ENCODE data around the gene MAGOH.
A peak's percentile ranks its signal among the peaks of the same experiment; 100 is the strongest.
"Not testable (repeated sequence)": the region's sequence is repeated elsewhere in the genome, so short reads cannot be mapped to it uniquely, and the experiment has no call there.

The MAGOH gene

DNA sequence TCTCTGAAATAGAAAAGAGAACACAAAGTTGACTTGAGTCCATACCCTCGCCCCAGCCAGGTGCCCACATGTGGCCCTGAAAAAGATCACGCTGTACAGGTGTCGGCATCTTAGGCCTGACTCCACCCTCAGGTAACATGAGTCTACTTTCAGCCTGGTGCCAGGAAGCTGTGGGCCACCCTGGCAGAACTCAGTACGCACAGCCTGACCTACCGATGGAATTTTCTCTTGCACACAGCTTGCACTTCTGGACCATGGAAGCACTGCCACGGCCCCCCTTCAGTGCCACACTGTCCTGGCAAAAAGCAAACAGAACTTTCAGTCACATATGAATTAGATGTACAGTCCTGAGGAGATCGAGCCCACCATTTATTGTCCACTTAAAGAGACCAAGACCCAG is 20.1 kb downstream of the MAGOH start:
- Mint-ChIP-seq H3K4me3 (peak overlapping the region; percentile 52), H3K27me3 (no peaks in the 10 kb centered on the region), H3K9me3 (ENCODE audit: low read depth) (no peaks in the 10 kb centered on the region), H3K27ac (peak overlapping the region; percentile 96), H3K4me1 (ENCODE audit: low read depth) (peaks cover 15% of the 10 kb centered on the region), H3K36me3 (no peaks in the 10 kb centered on the region)

DNA sequence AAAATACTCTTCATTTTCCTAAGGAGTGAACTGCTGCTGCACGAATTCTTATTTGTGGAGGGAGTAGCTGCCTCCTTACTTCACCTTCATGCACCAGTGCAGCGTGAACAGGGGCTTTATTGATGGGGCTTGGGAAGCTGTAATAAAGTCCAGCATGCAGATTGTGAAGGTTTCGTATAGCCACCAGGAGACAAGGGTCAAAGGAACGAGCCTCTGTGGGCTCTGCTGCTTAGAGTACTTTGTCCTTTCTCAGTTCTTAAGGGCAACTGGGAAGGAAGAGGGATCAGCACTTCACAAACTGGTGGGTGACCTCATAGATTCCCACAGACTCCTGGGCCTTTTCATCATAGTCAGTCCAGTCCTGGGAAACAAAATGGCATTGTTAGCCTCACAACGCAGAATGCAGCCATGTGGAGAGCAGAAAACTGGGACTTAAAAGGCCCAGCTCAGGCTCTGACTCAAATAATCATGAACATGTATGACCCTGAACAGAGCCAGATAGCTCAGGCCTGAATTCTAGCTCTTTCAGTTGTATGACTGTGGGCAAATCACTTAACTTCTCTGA is 23.9 kb downstream of the MAGOH start:
- H3K27me3 Mint-ChIP-seq, result no peaks in the 10 kb centered on the region
- H3K36me3 Mint-ChIP-seq, result peaks cover 2% of the 10 kb centered on the region
- H3K9me3 Mint-ChIP-seq (ENCODE audit: low read depth), result no peaks in the 10 kb centered on the region
- H3K27ac Mint-ChIP-seq, result no peak overlapping the region
- no peak overlapping the region for H3K4me3 Mint-ChIP-seq
- peaks cover 12% of the 10 kb centered on the region for H3K4me1 Mint-ChIP-seq (ENCODE audit: low read depth)

DNA sequence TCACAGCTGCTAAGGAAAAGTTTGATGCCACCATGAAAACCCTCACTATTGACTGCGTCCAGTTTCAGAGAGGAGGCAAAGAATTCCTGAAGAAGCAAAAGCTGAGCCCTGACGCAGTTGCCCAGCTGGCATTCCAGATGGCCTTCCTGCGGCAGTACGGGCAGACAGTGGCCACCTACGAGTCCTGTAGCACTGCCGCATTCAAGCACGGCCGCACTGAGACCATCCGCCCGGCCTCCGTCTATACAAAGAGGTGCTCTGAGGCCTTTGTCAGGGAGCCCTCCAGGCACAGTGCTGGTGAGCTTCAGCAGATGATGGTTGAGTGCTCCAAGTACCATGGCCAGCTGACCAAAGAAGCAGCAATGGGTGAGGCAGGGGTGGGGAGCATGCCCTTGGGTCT is 27.4 kb downstream of the MAGOH start:
- H3K27ac Mint-ChIP-seq, result no peak overlapping the region
- H3K9me3 Mint-ChIP-seq (ENCODE audit: low read depth), result no peaks in the 10 kb centered on the region
- no peaks in the 10 kb centered on the region for H3K4me1 Mint-ChIP-seq (ENCODE audit: low read depth)
- no peak overlapping the region for H3K4me3 Mint-ChIP-seq
- H3K27me3 Mint-ChIP-seq, result no peaks in the 10 kb centered on the region
- H3K36me3 Mint-ChIP-seq, result peaks cover 16% of the 10 kb centered on the region

DNA sequence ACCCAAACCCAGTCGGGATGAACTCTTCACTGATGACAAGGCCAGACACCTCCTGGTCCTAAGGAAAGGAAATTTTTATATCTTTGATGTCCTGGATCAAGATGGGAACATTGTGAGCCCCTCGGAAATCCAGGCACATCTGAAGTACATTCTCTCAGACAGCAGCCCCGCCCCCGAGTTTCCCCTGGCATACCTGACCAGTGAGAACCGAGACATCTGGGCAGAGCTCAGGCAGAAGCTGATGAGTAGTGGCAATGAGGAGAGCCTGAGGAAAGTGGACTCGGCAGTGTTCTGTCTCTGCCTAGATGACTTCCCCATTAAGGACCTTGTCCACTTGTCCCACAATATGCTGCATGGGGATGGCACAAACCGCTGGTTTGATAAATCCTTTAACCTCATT is 28.0 kb downstream of the MAGOH start:
- Mint-ChIP-seq H3K36me3 (peaks cover 17% of the 10 kb centered on the region), H3K9me3 (ENCODE audit: low read depth) (no peaks in the 10 kb centered on the region), H3K27me3 (no peaks in the 10 kb centered on the region), H3K4me1 (ENCODE audit: low read depth) (no peaks in the 10 kb centered on the region), H3K27ac (no peak overlapping the region), H3K4me3 (no peak overlapping the region)

DNA sequence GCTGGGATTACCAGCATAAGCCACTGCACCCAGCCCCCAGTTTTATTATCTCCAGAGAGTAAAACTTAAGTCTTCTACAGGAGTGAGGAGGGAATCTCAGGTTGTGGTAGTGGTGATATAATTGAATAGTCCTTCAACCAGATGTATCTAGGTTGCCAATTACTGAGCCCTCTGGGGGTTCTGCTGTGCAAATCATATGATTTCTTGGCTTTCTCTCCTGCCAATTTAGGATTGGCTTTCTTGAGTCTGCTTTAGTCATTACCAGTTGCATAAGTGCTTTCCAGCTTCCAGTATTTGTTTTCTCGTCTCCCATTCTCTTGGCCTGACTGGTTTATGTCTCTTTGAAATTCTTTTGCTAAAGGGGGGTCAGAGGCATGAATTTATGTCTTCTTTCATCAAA is 30.6 kb downstream of the MAGOH start:
- peaks cover 4% of the 10 kb centered on the region for H3K9me3 Mint-ChIP-seq (ENCODE audit: low read depth)
- H3K4me1 Mint-ChIP-seq (ENCODE audit: low read depth), result peaks cover 3% of the 10 kb centered on the region
- peaks cover 41% of the 10 kb centered on the region for H3K36me3 Mint-ChIP-seq
- no peak overlapping the region for H3K27ac Mint-ChIP-seq
- no peak overlapping the region for H3K4me3 Mint-ChIP-seq
- no peaks in the 10 kb centered on the region for H3K27me3 Mint-ChIP-seq

DNA sequence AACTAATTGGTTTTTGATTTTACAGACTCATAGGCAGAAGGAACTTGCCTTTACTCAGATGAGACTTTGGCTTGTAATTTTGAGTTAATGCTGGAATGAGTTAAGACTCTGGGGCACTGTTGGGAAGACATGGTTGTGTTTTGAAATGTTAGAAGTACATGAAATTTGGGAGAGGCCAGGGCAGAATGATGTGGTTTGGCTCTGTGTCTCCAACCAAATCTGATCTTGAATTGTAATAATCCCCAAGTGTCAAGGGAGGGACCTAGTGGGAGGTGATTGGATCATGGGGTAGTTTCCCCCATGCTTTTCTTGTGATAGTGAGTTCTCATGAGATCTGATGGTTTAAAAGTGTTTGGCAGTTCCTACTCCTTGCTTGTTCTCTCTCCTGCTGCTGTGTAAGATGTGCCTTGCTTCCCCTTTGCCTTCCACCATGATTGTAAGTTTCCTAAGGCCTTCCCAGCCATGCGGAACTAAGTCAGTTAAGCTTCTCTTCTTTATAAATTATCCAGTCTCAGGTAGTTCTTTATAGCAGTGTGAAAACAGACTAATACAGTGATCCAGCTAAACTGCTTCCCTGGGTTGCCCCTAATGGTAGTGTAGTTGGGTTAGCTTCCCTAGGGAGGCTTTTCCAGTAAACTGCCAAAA is 31.5 kb downstream of the MAGOH start:
- H3K4me1 Mint-ChIP-seq (ENCODE audit: low read depth), result peaks cover 3% of the 10 kb centered on the region
- H3K9me3 Mint-ChIP-seq (ENCODE audit: low read depth), result peaks cover 4% of the 10 kb centered on the region
- H3K4me3 Mint-ChIP-seq, result no peak overlapping the region
- H3K36me3 Mint-ChIP-seq, result peaks cover 43% of the 10 kb centered on the region
- no peaks in the 10 kb centered on the region for H3K27me3 Mint-ChIP-seq
- no peak overlapping the region for H3K27ac Mint-ChIP-seq

DNA sequence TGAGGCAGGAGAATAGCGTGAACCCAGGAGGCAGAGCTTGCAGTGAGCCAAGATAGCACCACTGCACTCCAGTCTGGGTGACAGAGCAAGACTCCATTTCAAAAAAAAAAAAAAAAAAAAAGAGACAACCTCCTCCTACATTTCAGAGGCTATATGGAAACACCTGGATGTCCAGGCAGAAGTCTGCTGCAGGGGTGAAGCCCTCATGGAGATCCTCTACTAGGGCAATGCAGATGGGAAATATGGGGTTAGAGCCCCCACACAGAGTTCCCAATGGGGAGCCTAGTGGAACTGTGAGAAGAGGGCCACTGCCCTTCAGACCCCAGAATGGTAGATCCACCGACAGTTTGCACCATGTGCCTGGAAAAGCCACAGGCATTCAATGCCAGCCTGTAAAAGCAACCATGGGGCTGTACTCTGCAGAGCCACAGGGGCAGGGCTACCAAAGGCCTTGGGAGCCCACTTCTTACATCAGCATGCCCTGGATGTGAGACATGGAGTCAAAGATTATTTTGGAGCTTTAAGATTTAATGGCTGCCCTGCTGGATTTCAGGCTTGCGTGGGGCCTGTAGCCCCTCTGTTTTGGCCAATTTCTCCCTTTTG is 32.1 kb downstream of the MAGOH start:
- not testable (repeated sequence) for H3K9me3 Mint-ChIP-seq (ENCODE audit: low read depth); H3K27me3 Mint-ChIP-seq; H3K4me1 Mint-ChIP-seq (ENCODE audit: low read depth); H3K4me3 Mint-ChIP-seq; H3K27ac Mint-ChIP-seq
- H3K36me3 Mint-ChIP-seq, result peaks cover 43% of the 10 kb centered on the region

DNA sequence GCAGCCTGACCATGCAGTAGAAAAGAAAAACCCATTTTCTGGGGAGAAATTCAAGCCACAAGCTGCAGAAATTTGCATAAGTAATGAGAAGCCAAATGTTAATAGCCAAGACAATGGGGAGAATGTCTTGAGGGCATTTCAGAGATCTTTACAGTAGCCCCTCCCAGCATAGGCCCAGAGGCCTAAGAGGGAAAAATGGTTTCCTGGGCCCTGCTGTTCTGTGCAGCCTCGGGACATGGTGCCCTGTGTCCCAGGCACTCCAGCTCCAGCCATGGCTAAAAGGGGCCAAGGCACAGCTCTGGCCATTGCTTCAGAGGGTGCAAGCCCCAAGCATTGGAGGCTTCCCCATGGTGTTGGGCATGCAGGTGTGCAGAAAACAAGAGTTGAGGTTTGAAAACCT is 32.8 kb downstream of the MAGOH start:
- H3K9me3 Mint-ChIP-seq (ENCODE audit: low read depth); H3K27ac Mint-ChIP-seq; H3K4me1 Mint-ChIP-seq (ENCODE audit: low read depth); H3K4me3 Mint-ChIP-seq; H3K27me3 Mint-ChIP-seq: not testable (repeated sequence)
- H3K36me3 Mint-ChIP-seq, result peaks cover 43% of the 10 kb centered on the region

DNA sequence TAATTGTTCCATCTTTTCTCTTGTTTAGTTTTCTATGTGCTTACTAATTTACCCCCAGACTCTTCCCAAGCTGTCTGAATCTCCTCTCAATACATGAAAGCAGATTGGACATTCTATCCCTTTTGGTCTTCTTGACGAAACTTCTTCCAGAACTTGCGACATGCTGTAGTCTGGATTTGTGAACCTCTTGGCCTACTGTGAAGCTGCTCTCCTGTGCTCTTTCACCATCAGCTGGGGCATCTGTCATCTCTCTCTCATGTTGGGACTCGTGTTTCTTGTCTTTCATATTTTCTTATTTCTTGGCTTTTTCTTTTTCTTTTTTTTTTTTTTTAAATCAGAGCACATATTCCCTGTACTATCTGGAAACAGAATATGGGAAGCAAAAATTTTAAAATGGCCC is 34.9 kb downstream of the MAGOH start:
- Mint-ChIP-seq H3K27ac (no peak overlapping the region), H3K36me3 (peaks cover 41% of the 10 kb centered on the region), H3K4me1 (ENCODE audit: low read depth) (peaks cover 12% of the 10 kb centered on the region), H3K9me3 (ENCODE audit: low read depth) (peaks cover 4% of the 10 kb centered on the region), H3K4me3 (no peak overlapping the region), H3K27me3 (no peaks in the 10 kb centered on the region)

DNA sequence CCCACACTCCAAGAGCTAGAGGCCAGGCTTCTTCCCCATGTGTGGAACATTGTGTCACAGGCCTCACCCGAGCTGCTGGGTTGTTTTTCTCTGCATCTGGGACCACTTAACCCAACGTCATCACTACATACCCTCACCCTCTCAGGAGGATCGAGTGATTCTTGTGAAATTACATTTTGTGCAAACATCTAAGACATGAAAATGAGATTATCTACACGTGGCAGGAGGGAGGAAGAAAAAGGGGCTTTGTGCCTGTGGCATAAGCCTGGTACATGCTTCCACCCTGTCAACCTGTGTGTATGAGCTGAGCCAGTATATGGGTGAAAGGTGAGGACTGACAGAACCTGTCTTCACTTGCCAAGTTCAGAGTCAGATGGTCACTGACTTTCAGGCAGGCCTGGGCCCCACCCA is 40.1 kb downstream of the MAGOH start:
- H3K4me3 Mint-ChIP-seq, result peak overlapping the region; percentile 97
- H3K4me1 Mint-ChIP-seq (ENCODE audit: low read depth), result peaks cover 27% of the 10 kb centered on the region
- no peaks in the 10 kb centered on the region for H3K27me3 Mint-ChIP-seq
- peak overlapping the region; percentile 97 for H3K27ac Mint-ChIP-seq
- H3K9me3 Mint-ChIP-seq (ENCODE audit: low read depth), result no peaks in the 10 kb centered on the region
- peaks cover 8% of the 10 kb centered on the region for H3K36me3 Mint-ChIP-seq

DNA sequence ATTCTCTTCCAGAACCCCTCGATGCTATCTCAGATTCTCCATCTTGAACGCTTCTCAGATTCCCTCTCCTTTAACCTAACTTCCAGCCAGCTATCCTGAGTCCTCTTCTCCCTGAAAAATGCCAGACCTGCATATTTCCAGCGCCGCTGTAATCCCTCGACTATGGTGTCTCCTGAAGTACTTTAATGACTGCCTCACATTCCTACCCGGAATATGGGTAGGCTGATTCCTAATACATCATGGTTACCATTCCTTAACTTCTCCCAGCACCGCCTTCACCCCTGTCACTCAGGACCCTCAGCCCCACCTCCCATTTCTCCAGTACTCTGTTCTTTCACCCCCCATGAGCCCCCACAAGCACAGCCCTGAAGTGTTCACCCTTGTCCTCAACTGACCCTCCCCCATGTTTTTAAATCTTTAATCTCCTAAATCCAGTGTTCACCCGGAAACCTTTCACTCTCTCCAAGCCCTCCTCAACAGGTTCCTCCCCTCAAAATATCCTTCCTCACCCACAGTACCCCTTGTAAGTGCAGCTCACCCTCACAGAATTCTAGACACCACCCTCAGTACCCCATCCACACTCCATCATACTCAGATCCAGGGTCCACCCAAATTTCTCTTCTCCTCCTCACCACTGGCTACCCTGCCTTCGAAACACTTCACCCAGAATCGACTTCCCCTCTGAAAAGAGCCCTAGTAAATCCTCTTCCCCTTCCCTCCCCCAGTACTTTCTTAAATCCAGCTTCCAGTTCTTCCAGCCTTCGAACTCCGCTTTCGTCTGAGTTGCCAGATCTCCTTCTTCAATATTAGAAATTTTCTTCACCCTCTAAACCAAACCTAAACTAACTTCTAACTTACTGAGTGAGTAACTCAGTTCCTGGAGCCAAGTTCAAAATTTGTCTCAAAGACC is 40.8 kb downstream of the MAGOH start:
- H3K9me3 Mint-ChIP-seq (ENCODE audit: low read depth), result no peaks in the 10 kb centered on the region
- peaks cover 27% of the 10 kb centered on the region for H3K4me1 Mint-ChIP-seq (ENCODE audit: low read depth)
- peaks cover 2% of the 10 kb centered on the region for H3K36me3 Mint-ChIP-seq
- no peaks in the 10 kb centered on the region for H3K27me3 Mint-ChIP-seq
- H3K27ac Mint-ChIP-seq, result peak overlapping the region; percentile 97
- peak overlapping the region; percentile 97 for H3K4me3 Mint-ChIP-seq

DNA sequence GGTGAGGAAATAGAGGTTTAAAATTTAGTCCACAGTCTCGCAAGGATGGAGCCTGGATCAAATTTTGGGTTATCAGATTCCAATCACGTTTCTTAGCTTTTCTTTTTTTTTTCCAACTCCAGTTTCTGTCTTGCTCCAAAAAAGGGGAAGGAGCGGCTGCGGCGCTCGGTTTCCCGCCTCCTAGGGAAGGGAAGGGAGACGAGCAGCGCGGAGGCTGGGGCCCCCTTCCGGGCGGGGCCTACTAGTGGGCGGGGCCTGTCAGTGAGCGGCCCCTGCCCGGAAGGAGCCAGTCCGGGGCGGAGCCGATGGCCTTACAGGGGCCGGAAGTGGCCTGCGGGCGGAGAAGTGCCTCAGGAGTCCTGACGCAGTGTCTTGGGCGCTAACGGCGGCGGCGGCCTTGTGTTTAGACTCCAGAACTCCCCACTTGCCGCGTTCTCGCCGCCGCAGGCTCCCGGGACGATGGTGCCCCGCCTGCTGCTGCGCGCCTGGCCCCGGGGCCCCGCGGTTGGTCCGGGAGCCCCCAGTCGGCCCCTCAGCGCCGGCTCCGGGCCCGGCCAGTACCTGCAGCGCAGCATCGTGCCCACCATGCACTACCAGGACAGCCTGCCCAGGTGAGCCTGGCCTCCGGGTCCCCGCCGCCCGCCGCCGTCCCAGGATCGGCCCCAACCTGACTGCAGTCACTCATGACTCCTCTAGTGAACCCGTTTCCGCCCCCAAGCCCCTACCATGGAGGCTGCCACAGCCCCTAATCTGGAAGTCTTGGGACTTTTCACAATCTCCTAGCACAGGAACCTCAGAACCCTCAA is 41.6 kb downstream of the MAGOH start, which contains the start of gene CPT2:
Gene CPT2 (plus strand): TSS at position 340 of the 806 bp plus-strand sequence. CDS start 120 bp downstream, at position 460.
- Mint-ChIP-seq H3K27ac (peak within 1 kb of the TSS; percentile 97), H3K4me3 (peak within 1 kb of the TSS; percentile 97), H3K4me1 (ENCODE audit: low read depth) (peaks cover 27% of the 10 kb centered on the region), H3K36me3 (no peaks in the 10 kb centered on the region), H3K9me3 (ENCODE audit: low read depth) (no peaks in the 10 kb centered on the region), H3K27me3 (no peaks in the 10 kb centered on the region)

DNA sequence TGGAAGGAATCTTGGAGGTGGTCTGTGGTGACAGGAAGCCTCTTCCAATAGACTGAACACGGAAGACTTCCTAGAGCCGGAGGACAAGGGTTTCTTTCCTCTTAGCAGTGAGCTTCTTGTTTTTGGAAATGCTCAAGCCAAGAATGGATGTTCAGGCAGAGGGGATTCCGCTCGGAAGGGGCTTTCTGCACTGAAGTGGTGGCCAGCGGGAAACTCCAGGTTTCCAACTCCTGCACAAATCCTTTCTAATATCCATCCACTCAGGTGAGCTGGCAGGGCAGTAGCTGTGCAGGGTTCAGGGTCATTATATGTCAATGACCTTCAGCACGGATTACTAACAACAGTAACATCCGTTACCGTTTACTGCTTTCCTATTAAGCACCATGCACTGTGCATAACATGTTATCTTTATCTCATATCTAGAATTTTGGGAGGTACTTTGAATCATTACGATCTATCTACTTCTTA is 42.3 kb downstream of the MAGOH start:
- Mint-ChIP-seq H3K9me3 (ENCODE audit: low read depth) (no peaks in the 10 kb centered on the region), H3K4me1 (ENCODE audit: low read depth) (peaks cover 27% of the 10 kb centered on the region)

DNA sequence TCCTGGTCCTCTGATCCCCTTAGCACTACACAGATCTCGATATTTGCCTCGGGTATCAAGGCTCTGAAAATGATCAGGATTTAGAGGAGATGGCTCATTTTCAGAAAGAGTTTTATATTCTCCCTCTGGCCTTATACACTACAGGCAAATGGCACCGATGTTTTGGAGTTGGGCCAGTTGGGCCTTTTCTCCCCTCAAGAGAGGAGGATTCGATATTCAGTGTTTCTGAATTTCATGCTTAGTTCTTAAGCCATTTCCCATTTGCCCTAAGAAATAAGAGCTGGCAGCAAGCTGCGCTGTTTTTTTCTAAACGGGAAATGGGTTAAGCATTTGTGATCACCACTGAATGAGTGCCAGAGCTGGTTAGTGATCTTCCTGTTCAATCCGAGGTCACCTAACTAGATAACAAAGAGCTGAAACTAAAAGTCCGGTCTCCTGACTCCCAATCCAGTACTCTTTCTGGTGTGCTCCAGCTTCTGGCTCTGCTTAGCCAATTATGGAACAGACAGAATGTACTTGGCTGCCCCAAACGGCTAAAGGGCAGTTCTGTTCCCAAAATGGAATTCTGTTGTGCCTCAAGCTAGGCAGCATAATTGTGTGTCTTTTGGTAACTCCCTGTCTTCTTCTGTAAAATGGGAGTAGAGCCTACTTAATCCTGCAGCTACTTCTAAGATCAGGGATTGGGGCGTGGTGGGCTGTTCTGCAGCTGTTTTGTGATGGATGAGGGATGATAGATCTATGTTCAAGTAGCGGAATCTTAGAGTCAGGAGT is 42.9 kb downstream of the MAGOH start:
- Mint-ChIP-seq H3K9me3 (ENCODE audit: low read depth) (no peaks in the 10 kb centered on the region), H3K36me3 (no peaks in the 10 kb centered on the region), H3K27me3 (no peaks in the 10 kb centered on the region), H3K27ac (no peak overlapping the region), H3K4me1 (ENCODE audit: low read depth) (peaks cover 27% of the 10 kb centered on the region), H3K4me3 (no peak overlapping the region)

More for the DNA sequence above, 42.3 kb downstream of the MAGOH start:
- Mint-ChIP-seq H3K36me3 (no peaks in the 10 kb centered on the region), H3K27ac (peak overlapping the region; percentile 92), H3K27me3 (no peaks in the 10 kb centered on the region), H3K4me3 (peak overlapping the region; percentile 82)

Data from activated naive CD8-positive, alpha-beta T cell (primary cell).